ENCODE measurements around the gene ATP5F1E.

Gene ATP5F1E

DNA sequence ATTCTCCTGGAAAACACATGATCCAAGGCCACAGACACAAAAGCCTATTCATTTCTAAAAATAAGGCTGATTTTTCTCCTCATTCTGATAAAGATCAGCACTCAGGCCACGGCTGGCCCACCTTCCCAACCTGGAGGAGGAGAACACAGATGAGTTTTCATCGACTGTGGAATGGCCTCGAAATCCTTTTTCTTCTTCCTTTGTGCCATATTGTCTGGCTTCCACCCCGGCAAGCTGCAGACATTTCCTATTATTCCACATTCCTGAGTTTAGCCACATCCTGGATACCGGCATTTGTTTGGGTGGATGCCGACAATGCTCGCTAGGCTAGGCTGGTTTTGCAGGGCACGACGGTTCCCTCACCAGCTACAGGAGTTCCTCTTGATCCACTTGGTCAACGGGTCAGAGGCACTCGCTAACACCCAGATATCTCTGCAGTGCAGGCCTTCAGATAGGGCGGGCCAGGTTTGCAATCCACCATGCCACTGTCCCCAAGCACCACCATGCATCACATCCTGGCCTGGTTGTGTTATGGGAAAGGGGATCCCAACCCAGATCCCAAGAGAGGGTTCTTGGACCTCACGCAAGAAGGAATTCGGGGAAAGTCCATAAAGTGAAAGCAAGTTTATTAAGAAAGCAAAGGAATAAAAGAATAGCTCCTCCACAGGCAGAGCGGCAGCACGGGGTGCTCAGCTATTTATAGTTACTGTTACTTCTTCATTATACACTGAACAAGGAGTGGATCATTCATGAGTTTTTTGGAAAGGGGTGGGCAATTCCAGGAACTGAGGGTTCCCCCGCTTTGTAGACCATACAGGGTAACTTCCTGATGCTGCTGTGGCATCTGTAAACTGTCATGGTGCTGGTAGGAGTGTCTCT, 20.9 kb downstream of the ATP5F1E start:
- peak; percentile 89 for DNase-seq (ENCODE audit: low read depth)
- H3K4me3 ChIP-seq (ENCODE audit: low read depth, low read length) = no peak overlapping the region
- TF ChIP-seq, protein P1, sequence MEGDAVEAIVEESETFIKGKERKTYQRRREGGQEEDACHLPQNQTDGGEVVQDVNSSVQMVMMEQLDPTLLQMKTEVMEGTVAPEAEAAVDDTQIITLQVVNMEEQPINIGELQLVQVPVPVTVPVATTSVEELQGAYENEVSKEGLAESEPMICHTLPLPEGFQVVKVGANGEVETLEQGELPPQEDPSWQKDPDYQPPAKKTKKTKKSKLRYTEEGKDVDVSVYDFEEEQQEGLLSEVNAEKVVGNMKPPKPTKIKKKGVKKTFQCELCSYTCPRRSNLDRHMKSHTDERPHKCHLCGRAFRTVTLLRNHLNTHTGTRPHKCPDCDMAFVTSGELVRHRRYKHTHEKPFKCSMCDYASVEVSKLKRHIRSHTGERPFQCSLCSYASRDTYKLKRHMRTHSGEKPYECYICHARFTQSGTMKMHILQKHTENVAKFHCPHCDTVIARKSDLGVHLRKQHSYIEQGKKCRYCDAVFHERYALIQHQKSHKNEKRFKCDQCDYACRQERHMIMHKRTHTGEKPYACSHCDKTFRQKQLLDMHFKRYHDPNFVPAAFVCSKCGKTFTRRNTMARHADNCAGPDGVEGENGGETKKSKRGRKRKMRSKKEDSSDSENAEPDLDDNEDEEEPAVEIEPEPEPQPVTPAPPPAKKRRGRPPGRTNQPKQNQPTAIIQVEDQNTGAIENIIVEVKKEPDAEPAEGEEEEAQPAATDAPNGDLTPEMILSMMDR (conservative IDR thresholded peaks at IDR 0.05; ENCODE audit: low read depth, low read length) = no peak

DNA sequence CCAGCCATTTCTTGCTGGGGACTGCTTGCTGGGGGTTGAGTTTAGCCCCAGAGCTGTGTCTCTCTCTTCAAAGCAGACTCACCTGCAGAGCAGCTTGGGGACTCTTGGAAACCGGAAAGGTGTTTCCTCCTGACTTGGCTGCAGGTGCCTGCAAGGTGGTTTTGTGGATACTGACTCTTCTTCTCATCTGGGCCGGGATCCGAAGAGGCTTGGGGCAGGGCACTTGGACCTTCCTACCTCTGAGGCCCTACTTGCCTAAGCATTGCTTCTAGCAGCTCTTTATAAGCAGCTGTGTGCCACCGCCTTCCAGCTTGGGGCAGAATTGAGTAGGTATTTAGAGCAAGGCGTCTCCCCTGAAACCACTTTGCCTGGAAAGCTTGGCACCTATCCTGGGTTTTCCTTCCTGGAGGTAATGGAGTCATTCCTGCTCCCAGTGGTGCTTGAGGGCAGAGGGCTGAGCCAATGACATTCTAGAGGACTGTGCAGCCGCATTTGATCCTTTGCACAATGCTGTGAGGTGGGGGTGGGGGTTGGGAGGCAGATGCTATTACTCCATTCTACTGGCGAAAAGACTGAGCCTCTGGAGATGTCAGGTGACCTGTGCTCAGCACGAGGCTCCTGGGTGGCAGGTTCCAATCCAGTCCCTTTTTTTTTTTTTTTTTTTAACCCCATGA, 21.7 kb downstream of the ATP5F1E start:
- no peak overlapping the region for H3K4me3 ChIP-seq (ENCODE audit: low read depth, low read length)
- TF ChIP-seq, protein P1 (conservative IDR thresholded peaks at IDR 0.05; ENCODE audit: low read depth, low read length) = no peak
- DNase-seq (ENCODE audit: low read depth) = no peak

DNA sequence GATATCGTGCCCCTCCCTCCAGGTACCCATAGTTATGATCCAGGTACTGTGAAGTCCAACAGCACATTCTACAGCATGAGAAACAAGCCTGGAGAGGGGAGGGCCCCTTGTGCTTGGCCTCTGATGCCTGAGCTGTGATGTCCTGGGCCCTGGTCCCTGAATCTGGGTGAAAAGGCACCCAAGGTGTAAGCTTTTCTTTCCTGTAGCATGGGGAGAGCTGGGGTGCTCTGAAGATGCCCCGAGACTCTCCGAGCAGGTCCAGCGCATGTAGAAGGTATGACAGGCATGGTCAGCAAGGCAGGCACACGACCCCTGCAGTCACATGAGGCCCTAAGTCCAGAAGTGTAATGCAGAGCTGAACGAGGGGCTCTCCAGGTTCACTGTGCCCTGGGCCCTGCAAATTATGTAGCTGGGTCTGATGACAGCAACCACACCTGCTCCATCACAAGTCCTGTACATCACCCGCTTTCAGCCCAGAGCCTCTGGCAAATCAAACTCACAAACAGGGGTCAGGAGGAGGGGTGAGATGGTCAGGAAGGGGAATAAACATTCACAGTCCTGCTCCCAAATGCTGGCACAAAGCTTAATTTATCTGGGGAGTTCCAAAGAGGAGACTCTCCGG, 23.3 kb downstream of the ATP5F1E start:
- no peak for DNase-seq (ENCODE audit: low read depth)
- TF ChIP-seq, protein P1 (conservative IDR thresholded peaks at IDR 0.05; ENCODE audit: low read depth, low read length) = no peak
- H3K4me3 ChIP-seq (ENCODE audit: low read depth, low read length) = no peak overlapping the region

DNA sequence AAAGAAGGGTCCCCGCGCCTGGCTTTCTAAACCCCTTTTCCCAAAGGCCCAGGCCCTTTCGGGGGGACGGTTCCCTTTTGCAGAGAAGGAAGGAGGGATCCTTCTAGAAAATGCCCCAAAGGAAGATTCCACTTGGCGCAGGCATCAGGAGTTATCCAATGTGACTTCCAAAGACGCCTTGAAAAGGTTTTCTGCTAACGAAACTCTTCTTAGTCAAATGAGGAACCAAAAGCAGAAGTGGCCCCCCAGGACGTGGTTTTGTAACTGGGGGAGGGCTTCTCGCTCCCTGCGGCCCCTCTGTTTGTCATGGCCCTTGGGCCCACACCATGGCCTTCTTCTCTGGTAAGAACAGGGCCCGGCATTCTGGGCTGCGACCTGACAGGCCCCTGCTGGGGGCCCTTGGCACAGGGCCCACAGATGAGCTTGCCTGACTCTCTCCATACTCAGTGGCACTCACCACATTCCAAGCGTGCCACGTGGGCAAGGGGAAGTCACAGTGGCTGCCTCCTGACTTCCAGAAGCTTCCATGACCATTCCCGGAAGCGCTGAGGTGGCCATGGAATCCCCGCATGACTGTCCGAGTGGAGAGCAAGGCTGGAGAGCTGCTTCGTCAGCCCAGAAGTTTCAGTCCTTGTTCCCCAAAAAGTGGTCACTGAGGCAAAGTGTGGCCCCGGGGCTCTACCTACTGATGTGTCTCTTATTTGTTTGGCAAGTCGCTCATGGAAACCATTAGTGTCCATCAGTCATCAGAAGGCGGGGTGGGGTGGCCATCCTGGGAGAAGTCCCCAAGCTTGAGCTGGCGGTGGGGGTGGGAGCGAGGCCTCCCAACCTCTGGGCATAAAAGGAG, 24.2 kb downstream of the ATP5F1E start:
- TF ChIP-seq, protein P1 (conservative IDR thresholded peaks at IDR 0.05; ENCODE audit: low read depth, low read length) = no peak
- peak overlapping the region; percentile 61 for H3K4me3 ChIP-seq (ENCODE audit: low read depth, low read length)
- no peak for DNase-seq (ENCODE audit: low read depth)

DNA sequence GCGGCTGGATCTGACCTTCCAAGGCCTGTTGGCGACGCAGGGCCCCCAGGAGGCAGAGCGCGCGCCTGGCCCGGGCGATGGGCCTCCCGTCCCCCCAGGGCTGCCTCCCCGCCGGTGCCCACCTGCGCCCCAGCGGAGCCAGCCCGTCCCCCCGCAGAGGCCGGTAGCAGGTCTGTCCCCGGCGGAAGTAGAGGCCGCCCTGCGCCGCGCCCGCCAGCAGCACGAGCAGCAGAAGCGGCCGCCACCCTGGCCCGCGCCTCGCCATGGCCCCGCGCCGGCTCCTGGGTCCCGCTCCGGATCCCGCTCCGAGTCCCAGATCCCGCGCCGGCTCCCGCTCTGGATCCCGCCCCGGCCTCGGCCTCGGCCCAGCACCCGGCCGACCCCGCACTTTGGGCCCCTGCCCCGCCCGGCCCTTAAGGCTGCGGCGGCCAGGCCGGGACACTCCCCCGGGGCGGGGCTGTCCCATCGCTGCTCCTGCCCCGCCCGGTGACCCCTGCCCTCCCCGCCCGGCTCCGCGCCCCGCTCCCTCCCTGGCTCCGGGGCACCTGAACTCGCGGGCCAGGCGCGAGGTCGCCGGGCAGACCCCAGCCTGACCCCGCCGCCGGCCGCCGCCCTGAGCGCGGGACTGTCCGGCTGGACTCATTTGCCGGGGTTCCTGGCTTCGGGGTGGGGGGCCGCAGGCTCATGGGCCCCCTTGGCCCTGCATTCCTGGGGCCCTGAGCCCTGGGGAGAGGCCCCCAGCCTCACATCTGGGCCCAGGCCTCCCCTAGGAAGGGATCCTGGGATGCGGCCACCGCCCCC, 25.1 kb downstream of the ATP5F1E start, which contains the start of gene CTSZ:
Gene CTSZ (minus strand): TSS at position 391 of the 801 bp plus-strand sequence. CDS start 126 bp downstream, at position 265.
- TF ChIP-seq, protein P1 (conservative IDR thresholded peaks at IDR 0.05; ENCODE audit: low read depth, low read length) = no peak
- peak; percentile 23 for DNase-seq (ENCODE audit: low read depth)

More for the DNA sequence above, 25.1 kb downstream of the ATP5F1E start, which contains the start of gene CTSZ:
- H3K4me3 ChIP-seq (ENCODE audit: low read depth, low read length) = peak within 1 kb of the TSS; percentile 61
